OCI-LY3 (cell line): ENCODE results near the gene DMRT1.

Experiments
- EZH2phosphoT487 ChIP-seq: fragments of 200-600 bp; shearing (Covaris generic); IDR thresholded peaks from 2 replicates; pipeline ENCODE4 v1.6.1; 2018; ENCODE audit warnings: antibody characterized with exemption, mixed run types, low read depth
- TF ChIP-seq, protein P1 (sequence below): fragments of 200-600, 300-600 bp; sonication (generic); IDR thresholded peaks from 2 replicates; pipeline ENCODE4 v1.5.1; 2014; ENCODE audit warnings: antibody characterized with exemption, low read length, low read depth

- TF ChIP-seq, protein P1, sequence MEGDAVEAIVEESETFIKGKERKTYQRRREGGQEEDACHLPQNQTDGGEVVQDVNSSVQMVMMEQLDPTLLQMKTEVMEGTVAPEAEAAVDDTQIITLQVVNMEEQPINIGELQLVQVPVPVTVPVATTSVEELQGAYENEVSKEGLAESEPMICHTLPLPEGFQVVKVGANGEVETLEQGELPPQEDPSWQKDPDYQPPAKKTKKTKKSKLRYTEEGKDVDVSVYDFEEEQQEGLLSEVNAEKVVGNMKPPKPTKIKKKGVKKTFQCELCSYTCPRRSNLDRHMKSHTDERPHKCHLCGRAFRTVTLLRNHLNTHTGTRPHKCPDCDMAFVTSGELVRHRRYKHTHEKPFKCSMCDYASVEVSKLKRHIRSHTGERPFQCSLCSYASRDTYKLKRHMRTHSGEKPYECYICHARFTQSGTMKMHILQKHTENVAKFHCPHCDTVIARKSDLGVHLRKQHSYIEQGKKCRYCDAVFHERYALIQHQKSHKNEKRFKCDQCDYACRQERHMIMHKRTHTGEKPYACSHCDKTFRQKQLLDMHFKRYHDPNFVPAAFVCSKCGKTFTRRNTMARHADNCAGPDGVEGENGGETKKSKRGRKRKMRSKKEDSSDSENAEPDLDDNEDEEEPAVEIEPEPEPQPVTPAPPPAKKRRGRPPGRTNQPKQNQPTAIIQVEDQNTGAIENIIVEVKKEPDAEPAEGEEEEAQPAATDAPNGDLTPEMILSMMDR, result no peak
- no peak for TF ChIP-seq EZH2phosphoT487
Observed at GRCh38 chr9:1007312-1007711, 165.8 kb downstream of the DMRT1 start.
